CD8-positive, alpha-beta memory T cell (primary cell): ENCODE data around the gene RADX. TPM values are rescaled to one million over a fixed set of nuclear protein-coding genes. Genes with fewer than 3 reads are reported as not detected.

Experiments used
- CTCF ChIA-PET: fragments of 350-600 bp; sonication (Branson Sonifier 250); formaldehyde crosslinking; loops from one replicate; lab custom pipeline; 2021; ENCODE audit warnings: antibody characterized with exemption; lab: Charles Lee
- POLR2A ChIA-PET: fragments of 350-600 bp; sonication (Branson Sonifier 250); formaldehyde crosslinking; loops from one replicate; lab custom pipeline; 2021; ENCODE audit warnings: antibody characterized with exemption; lab: Charles Lee
- DNase-seq, 5 donors: peaks; one replicate each; pipeline versions ENCODE4 v3.0.0 to v3.0.0-alpha.2; 2020 to 2022; ENCODE audit warnings: mixed read lengths in 1 of 5
- H3K27ac ChIP-seq: one replicate; pipeline ENCODE4 v1.7.0; 2013; ENCODE audit warnings: low read depth, mild to moderate bottlenecking, low read length, moderate library complexity
- H3K27me3 ChIP-seq: 2 replicates; pipeline ENCODE4 v1.7.0; 2013; ENCODE audit warnings: low read length, mild to moderate bottlenecking; ENCODE audit not compliant: insufficient read depth, poor library complexity, severe bottlenecking
- H3K36me3 ChIP-seq: 2 replicates; pipeline ENCODE4 v1.7.0; 2013; ENCODE audit warnings: mild to moderate bottlenecking, low read length, moderate library complexity; ENCODE audit not compliant: insufficient read depth
- H3K4me1 ChIP-seq: 2 replicates; pipeline ENCODE4 v1.7.0; 2013; ENCODE audit warnings: mild to moderate bottlenecking, low read length, moderate library complexity; ENCODE audit not compliant: insufficient read depth
- H3K4me3 ChIP-seq: 2 replicates; pipeline ENCODE4 v1.7.0; 2013; ENCODE audit warnings: mild to moderate bottlenecking, low read length
- H3K9me3 ChIP-seq: 2 replicates; pipeline ENCODE4 v1.7.0; 2013; ENCODE audit warnings: mild to moderate bottlenecking, low read length
- H3K27ac Mint-ChIP-seq, 8 donors: one replicate each; pipeline ENCODE4 v1.8.0; 2020 to 2021; ENCODE audit warnings: mixed read lengths in 8 of 8, mild to moderate bottlenecking in 6 of 8, inconsistent platforms in 3 of 8, moderate library complexity in 3 of 8
- H3K27me3 Mint-ChIP-seq, 2 donors: one replicate each; pipeline ENCODE4 v1.8.0; 2020 to 2021; ENCODE audit warnings: mixed read lengths in 2 of 2, mild to moderate bottlenecking in 1 of 2, moderate library complexity in 1 of 2
- H3K36me3 Mint-ChIP-seq, 3 donors: one replicate each; pipeline ENCODE4 v1.8.0; 2020 to 2021; ENCODE audit warnings: mixed read lengths in 3 of 3, inconsistent platforms in 1 of 3, mild to moderate bottlenecking in 1 of 3
- H3K4me1 Mint-ChIP-seq, 3 donors: one replicate each; pipeline ENCODE4 v1.8.0; 2020 to 2021; ENCODE audit warnings: mixed read lengths in 3 of 3, inconsistent platforms in 1 of 3, mild to moderate bottlenecking in 1 of 3
- H3K4me3 Mint-ChIP-seq, 7 donors: one replicate each; pipeline ENCODE4 v1.8.0; 2020 to 2021; ENCODE audit warnings: mixed read lengths in 7 of 7, mild to moderate bottlenecking in 6 of 7, moderate library complexity in 4 of 7, inconsistent platforms in 2 of 7
- H3K9me3 Mint-ChIP-seq, 5 donors: one replicate each; pipeline ENCODE4 v1.8.0; 2020 to 2022; ENCODE audit warnings: mixed read lengths in 5 of 5, mild to moderate bottlenecking in 3 of 5, moderate library complexity in 2 of 5, inconsistent platforms in 1 of 5
- polyA plus RNA-seq: library from polyadenylated mRNA; unstranded; fragments of 300-500 nt; fragmentation: Illumina TruSeq; gene quantifications from one replicate; pipeline ENCODE4 v1.2.3, GENCODE V29; 2021
- total RNA-seq, 2 experiments: library from RNA; stranded (reverse); gene quantifications; one replicate each; pipeline ENCODE4 v1.2.3, GENCODE V29; 2021

Gene RADX
- total and polyA plus RNA-seq, 3 experiments from 2014 or later, result 2.4 to 6.8 (median 6.7) TPM

- Histone ChIP-seq H3K9me3 (no peaks in the 10 kb centered on the region), H3K4me3 (no peak overlapping the region), H3K27ac (no peak overlapping the region), H3K4me1 (no peaks in the 10 kb centered on the region), H3K36me3 (no peaks in the 10 kb centered on the region), H3K27me3 (no peaks in the 10 kb centered on the region)
- Mint-ChIP-seq H3K27me3 (peaks cover 5 to 8% of the 10 kb centered on the region in 2 donors), H3K4me1 (no peaks in the 10 kb centered on the region), H3K27ac (peak overlapping the region in 1 of 8 donors; percentile 0), H3K36me3 (no peaks in the 10 kb centered on the region), H3K9me3 (peaks cover 0 to 1% (median 0%) of the 10 kb centered on the region in 5 donors), H3K4me3 (no peak overlapping the region)
- no peak for DNase-seq
- ChIA-PET CTCF (no interaction called here), POLR2A (no interaction called here)
Measured at GRCh38 chrX:106692425-106693065, 80.8 kb downstream of the RADX start.

- Histone ChIP-seq H3K27ac (no peak overlapping the region), H3K4me1 (no peaks in the 10 kb centered on the region), H3K27me3 (no peaks in the 10 kb centered on the region), H3K9me3 (no peaks in the 10 kb centered on the region), H3K36me3 (no peaks in the 10 kb centered on the region), H3K4me3 (no peak overlapping the region)
- POLR2A ChIA-PET, result no interaction called here
- Mint-ChIP-seq H3K36me3 (no peaks in the 10 kb centered on the region), H3K4me3 (no peak overlapping the region), H3K4me1 (no peaks in the 10 kb centered on the region), H3K27ac (peak overlapping the region in 1 of 8 donors; percentile 5), H3K9me3 (peaks cover 0 to 1% (median 0%) of the 10 kb centered on the region in 5 donors), H3K27me3 (peaks cover 5 to 6% of the 10 kb centered on the region in 2 donors)
- CTCF ChIA-PET, result no interaction called here
- no peak for DNase-seq
Measured at GRCh38 chrX:106696502-106696901, 84.7 kb downstream of the RADX start.

GRCh38 chrX:106698693-106699092, 86.9 kb downstream of the RADX start:
- Histone ChIP-seq H3K27me3 (no peaks in the 10 kb centered on the region), H3K27ac (no peak overlapping the region), H3K9me3 (no peaks in the 10 kb centered on the region), H3K36me3 (no peaks in the 10 kb centered on the region), H3K4me1 (no peaks in the 10 kb centered on the region), H3K4me3 (no peak overlapping the region)
- H3K27ac Mint-ChIP-seq, result no peak overlapping the region
- H3K27me3 Mint-ChIP-seq, result peaks cover 4 to 10% of the 10 kb centered on the region in 2 donors
- H3K4me3 Mint-ChIP-seq, result no peak overlapping the region
- H3K9me3 Mint-ChIP-seq, result peaks cover 0 to 1% (median 0%) of the 10 kb centered on the region in 5 donors
- CTCF ChIA-PET, result no interaction called here
- no peaks in the 10 kb centered on the region for H3K4me1 Mint-ChIP-seq
- POLR2A ChIA-PET, result no interaction called here
- no peak for DNase-seq
- no peaks in the 10 kb centered on the region for H3K36me3 Mint-ChIP-seq

- Histone ChIP-seq H3K4me3 (no peak overlapping the region), H3K9me3 (no peaks in the 10 kb centered on the region), H3K27ac (no peak overlapping the region), H3K36me3 (no peaks in the 10 kb centered on the region), H3K4me1 (no peaks in the 10 kb centered on the region), H3K27me3 (no peaks in the 10 kb centered on the region)
- ChIA-PET CTCF (no interaction called here), POLR2A (no interaction called here)
- Mint-ChIP-seq H3K4me1 (no peaks in the 10 kb centered on the region), H3K9me3 (peaks cover 0 to 1% (median 0%) of the 10 kb centered on the region in 5 donors), H3K27ac (no peak overlapping the region), H3K4me3 (no peak overlapping the region), H3K36me3 (no peaks in the 10 kb centered on the region), H3K27me3 (peaks cover 4 to 5% of the 10 kb centered on the region in 2 donors)
- DNase-seq, result no peak
Measured at GRCh38 chrX:106702636-106703035, 90.9 kb downstream of the RADX start.

GRCh38 chrX:106706466-106706865, 94.7 kb downstream of the RADX start:
- no peaks in the 10 kb centered on the region for H3K4me1 ChIP-seq
- Mint-ChIP-seq H3K4me1 (no peaks in the 10 kb centered on the region), H3K4me3 (no peak overlapping the region), H3K27ac (no peak overlapping the region), H3K9me3 (no peaks in the 10 kb centered on the region), H3K36me3 (no peaks in the 10 kb centered on the region), H3K27me3 (peaks cover 4% of the 10 kb centered on the region in 2 donors)
- ChIA-PET POLR2A (no interaction called here), CTCF (no interaction called here)
- H3K27me3 ChIP-seq, result no peaks in the 10 kb centered on the region
- no peak overlapping the region for H3K27ac ChIP-seq
- H3K4me3 ChIP-seq, result no peak overlapping the region
- DNase-seq, result no peak
- H3K9me3 ChIP-seq, result no peaks in the 10 kb centered on the region
- H3K36me3 ChIP-seq, result no peaks in the 10 kb centered on the region

- CTCF ChIA-PET, result no interaction called here
- no peak overlapping the region for H3K27ac Mint-ChIP-seq
Measured at GRCh38 chrX:106707771-106708454, 96.1 kb downstream of the RADX start.

GRCh38 chrX:106710771-106711170, 99.0 kb downstream of the RADX start:
- DNase-seq, result no peak
- Histone ChIP-seq H3K4me3 (no peak overlapping the region), H3K4me1 (no peaks in the 10 kb centered on the region), H3K27me3 (no peaks in the 10 kb centered on the region), H3K36me3 (no peaks in the 10 kb centered on the region), H3K9me3 (no peaks in the 10 kb centered on the region), H3K27ac (no peak overlapping the region)
- Mint-ChIP-seq H3K36me3 (no peaks in the 10 kb centered on the region), H3K9me3 (no peaks in the 10 kb centered on the region), H3K27ac (no peak overlapping the region), H3K4me3 (no peak overlapping the region), H3K4me1 (no peaks in the 10 kb centered on the region), H3K27me3 (peaks cover 0 to 2% of the 10 kb centered on the region in 2 donors)
- CTCF ChIA-PET, result no interaction called here
- POLR2A ChIA-PET, result no interaction called here

More at GRCh38 chrX:106707771-106708454, 96.1 kb downstream of the RADX start:
- DNase-seq, result no peak
- no peaks in the 10 kb centered on the region for H3K36me3 ChIP-seq
- H3K4me3 ChIP-seq, result no peak overlapping the region
- Mint-ChIP-seq H3K4me1 (no peaks in the 10 kb centered on the region), H3K27me3 (no peaks in the 10 kb centered on the region), H3K36me3 (no peaks in the 10 kb centered on the region), H3K9me3 (no peaks in the 10 kb centered on the region), H3K4me3 (no peak overlapping the region)
- POLR2A ChIA-PET, result no interaction called here
- H3K9me3 ChIP-seq, result no peaks in the 10 kb centered on the region
- H3K4me1 ChIP-seq, result no peaks in the 10 kb centered on the region
- H3K27me3 ChIP-seq, result no peaks in the 10 kb centered on the region
- no peak overlapping the region for H3K27ac ChIP-seq

GRCh38 chrX:106711375-106711774, 99.6 kb downstream of the RADX start:
- Mint-ChIP-seq H3K4me3 (no peak overlapping the region), H3K9me3 (no peaks in the 10 kb centered on the region), H3K27me3 (peaks cover 0 to 3% of the 10 kb centered on the region in 2 donors), H3K27ac (no peak overlapping the region), H3K4me1 (no peaks in the 10 kb centered on the region), H3K36me3 (no peaks in the 10 kb centered on the region)
- DNase-seq, result no peak
- Histone ChIP-seq H3K9me3 (no peaks in the 10 kb centered on the region), H3K4me3 (no peak overlapping the region), H3K36me3 (no peaks in the 10 kb centered on the region), H3K27ac (no peak overlapping the region), H3K27me3 (no peaks in the 10 kb centered on the region), H3K4me1 (no peaks in the 10 kb centered on the region)
- POLR2A ChIA-PET, result no interaction called here
- CTCF ChIA-PET, result no interaction called here
